IPS-18c (cell line): ENCODE measurements around the gene PPARGC1A.

Experiments used
- H3K4me3 ChIP-seq: 2 replicates; pipeline ENCODE4 v1.7.0; 2013; ENCODE audit warnings: low read depth, mild to moderate bottlenecking, low read length, moderate library complexity; ENCODE audit not compliant: insufficient read depth
- H3K9me3 ChIP-seq: one replicate; pipeline ENCODE4 v1.6.1; 2013; ENCODE audit warnings: mild to moderate bottlenecking, low read length, moderate library complexity; ENCODE audit not compliant: control insufficient read depth, insufficient read depth

Gene PPARGC1A

DNA sequence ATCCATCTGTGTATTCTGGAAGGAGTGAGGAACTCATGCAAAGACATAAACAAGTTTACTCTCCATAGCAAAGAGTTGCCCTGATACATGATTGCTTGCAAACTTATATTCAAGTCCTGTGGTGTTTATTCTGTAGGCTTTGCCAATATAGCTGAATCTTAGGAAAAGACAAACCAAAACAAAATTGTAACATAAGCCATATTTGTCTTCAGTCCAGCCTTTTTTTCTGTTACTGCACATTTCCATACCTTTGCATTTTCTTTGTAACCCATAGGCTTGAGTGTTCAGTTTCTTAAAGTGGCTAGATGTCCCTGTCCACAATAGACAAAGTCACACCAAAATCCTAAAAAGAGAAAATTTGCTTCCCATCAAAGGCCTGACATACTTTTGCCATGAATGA is 120.4 kb downstream of the PPARGC1A start:
- H3K4me3 ChIP-seq, result no peak overlapping the region
- H3K9me3 ChIP-seq, result no peaks in the 10 kb centered on the region

DNA sequence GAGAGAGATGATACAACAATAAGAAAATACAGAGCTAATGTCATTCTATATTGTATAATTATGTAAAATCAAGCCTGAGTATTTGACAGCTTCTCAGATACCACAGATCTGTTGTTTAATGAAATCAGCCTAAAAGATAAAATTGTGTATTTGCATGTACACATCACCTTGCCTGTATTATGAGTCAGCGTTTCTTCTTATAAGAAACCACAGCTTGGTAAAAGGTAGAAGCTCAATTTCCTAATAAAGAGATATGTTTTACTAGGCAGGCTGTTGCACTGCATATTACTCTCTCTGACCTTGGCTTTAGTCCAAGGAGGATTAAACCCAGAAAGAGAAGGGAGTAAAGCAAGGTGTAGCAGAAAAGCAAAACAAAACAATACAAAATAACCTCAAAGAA is 121.3 kb downstream of the PPARGC1A start:
- no peak overlapping the region for H3K4me3 ChIP-seq
- H3K9me3 ChIP-seq, result no peaks in the 10 kb centered on the region

DNA sequence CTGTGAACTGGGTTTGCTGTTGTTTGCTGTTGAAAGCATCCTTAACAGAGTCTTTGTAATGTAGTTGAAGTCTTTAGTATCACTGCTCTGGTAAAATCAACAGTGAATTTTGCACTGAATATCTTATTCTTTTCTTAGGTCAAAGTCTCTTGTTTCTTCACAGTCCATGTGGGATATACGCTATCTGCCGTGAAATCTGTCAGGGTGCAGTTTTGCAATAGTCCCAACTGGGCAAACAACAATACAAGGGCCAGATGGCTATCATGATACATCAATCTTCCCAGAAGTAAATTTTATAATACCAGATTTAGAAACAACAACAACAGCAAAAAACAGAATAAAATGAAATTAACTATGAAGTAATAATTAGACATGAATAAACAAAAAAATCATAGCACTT is 123.5 kb downstream of the PPARGC1A start:
- no peaks in the 10 kb centered on the region for H3K9me3 ChIP-seq
- H3K4me3 ChIP-seq, result no peak overlapping the region

GRCh38 chr4:23763559-23763958 is 126.3 kb downstream of the PPARGC1A start:
- H3K9me3 ChIP-seq, result no peaks in the 10 kb centered on the region
- no peak overlapping the region for H3K4me3 ChIP-seq

- H3K9me3 ChIP-seq, result no peaks in the 10 kb centered on the region
- no peak overlapping the region for H3K4me3 ChIP-seq
Measured at GRCh38 chr4:23762551-23762950, 127.3 kb downstream of the PPARGC1A start.

DNA sequence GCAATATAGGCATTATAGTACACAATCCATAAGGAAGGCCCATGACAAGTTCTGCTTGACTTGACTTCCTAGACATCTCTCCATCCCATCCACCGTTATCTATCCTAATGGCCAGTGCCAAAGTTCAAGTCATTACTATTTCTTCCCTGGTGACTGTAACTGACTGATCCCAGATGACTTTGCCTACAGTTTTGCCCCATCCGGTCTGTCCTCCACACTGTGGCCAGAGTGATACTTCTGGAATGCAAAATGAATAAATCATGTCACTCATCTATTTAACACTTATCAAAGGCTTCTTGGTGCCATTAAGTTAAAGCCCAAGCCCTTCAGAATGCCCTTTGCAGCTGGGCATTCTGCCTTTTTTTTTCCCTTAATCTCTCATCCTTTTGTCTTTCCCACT is 130.8 kb downstream of the PPARGC1A start:
- Histone ChIP-seq H3K9me3 (no peaks in the 10 kb centered on the region), H3K4me3 (no peak overlapping the region)

DNA sequence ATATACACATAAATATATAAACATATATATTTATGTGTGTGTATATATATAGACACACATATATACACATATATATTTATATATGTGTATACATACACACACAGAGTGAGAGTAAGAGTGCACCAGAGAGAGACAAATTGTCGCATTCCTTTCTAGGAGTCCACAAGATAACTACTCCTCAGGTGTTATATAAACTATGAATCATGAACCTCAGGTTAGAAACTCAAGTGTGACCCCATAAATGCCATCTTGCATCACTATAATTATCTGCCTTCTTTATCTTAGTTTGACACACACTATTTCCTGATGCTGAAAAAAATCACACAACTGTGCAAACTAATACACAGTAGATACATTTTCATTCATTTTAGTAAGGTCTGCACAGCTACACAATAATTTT is 135.2 kb downstream of the PPARGC1A start:
- no peaks in the 10 kb centered on the region for H3K9me3 ChIP-seq

DNA sequence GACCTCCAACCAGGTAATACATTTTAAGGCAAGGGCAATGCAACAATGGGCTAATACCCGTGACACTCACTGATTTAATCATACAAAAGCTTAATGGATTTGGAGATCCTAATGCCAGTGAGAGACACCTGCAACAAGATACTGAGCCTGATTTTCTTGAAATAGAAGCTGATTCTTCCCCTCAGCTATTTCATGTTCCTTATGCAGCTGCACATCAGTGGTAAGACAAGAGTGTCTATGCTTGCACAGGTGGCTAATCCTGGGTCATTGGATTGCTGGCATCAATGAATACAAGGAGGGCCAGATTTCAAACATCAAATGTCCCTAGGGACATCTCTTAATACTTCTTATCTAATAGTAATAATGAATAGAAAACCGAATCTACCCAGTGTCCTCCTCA is 139.7 kb downstream of the PPARGC1A start:
- no peaks in the 10 kb centered on the region for H3K9me3 ChIP-seq
- H3K4me3 ChIP-seq, result no peak overlapping the region

More for the DNA sequence above, 135.2 kb downstream of the PPARGC1A start:
- no peak overlapping the region for H3K4me3 ChIP-seq

- Histone ChIP-seq H3K4me3 (no peak overlapping the region), H3K9me3 (no peaks in the 10 kb centered on the region)
Measured at GRCh38 chr4:23747281-23747735, 142.5 kb downstream of the PPARGC1A start.

- Histone ChIP-seq H3K9me3 (no peaks in the 10 kb centered on the region), H3K4me3 (no peak overlapping the region)
Measured at GRCh38 chr4:23746672-23747071, 143.2 kb downstream of the PPARGC1A start.

DNA sequence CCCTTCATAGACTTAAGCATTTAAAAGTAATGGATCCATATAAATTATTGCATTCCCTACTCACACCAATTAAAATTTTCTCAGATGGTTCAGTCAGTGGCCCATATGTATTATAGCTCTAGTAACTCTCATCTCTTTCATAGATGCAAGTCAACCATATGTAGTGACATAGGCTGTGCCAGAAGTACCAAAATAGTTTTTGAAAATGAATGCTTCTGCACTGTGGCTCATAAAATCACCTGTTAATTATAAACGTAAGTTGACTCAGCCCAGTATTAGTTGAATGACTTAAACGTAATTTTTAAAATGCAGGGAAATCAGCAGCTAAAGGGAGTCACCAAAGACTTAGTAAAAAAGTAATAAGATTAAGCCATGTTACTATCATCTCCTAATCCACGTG is 143.8 kb downstream of the PPARGC1A start:
- Histone ChIP-seq H3K4me3 (no peak overlapping the region), H3K9me3 (no peaks in the 10 kb centered on the region)

GRCh38 chr4:23745377-23745776 is 144.5 kb downstream of the PPARGC1A start:
- Histone ChIP-seq H3K9me3 (no peaks in the 10 kb centered on the region), H3K4me3 (no peak overlapping the region)
